CD4-positive, alpha-beta T cell treated with Interleukin-4 for 4 hours (primary cell): ENCODE results near the gene AHNAK.
"Not testable (repeated sequence)": the region's sequence is repeated elsewhere in the genome, so short reads cannot be mapped to it uniquely, and the experiment has no call there.

ENCODE experiments used
- DNase-seq: peaks from one replicate; pipeline ENCODE4 v3.0.0-alpha.2; 2020

AHNAK gene

DNA sequence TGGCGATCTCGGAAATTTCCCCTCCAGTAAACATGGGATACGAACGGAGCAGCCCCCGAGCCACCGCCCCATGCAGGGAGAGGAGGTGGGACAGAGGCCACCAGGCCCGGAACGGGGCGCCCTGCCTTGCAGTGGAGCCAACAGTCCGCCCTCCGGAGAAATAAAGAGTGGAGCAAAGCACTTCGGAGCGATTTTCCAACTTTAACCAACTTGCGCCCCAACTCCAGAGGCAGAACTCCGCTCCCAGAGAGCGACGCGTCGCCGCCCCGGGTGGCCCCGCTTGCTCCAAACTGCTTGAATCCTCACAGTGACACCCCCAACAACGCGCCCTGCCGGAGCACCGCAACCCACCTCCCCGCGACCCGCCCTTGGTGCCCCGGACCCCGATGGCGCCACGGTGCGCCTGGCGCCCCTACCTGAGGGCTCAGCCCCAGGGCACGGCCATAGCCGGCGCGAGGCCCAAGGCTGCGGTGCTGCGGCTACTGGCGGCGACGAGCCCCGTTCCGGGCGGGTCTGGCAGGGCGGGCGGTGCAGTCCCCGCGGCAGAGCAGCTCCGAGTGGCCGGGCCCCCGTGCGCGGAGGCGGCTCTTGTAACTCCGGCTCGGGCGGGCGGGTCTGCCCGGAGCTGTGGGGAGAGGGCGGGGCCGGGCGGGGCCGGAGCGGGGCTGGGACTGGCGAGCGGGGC is at the start of gene AHNAK:
Gene AHNAK (minus strand): TSS at position 563 of the 685 bp plus-strand sequence. CDS start 10,708 bp downstream, outside the sequence.
- peak; percentile 82 for DNase-seq

GRCh38 chr11:62595124-62595523 is 48.5 kb upstream of the AHNAK start:
- no peak for DNase-seq

DNA sequence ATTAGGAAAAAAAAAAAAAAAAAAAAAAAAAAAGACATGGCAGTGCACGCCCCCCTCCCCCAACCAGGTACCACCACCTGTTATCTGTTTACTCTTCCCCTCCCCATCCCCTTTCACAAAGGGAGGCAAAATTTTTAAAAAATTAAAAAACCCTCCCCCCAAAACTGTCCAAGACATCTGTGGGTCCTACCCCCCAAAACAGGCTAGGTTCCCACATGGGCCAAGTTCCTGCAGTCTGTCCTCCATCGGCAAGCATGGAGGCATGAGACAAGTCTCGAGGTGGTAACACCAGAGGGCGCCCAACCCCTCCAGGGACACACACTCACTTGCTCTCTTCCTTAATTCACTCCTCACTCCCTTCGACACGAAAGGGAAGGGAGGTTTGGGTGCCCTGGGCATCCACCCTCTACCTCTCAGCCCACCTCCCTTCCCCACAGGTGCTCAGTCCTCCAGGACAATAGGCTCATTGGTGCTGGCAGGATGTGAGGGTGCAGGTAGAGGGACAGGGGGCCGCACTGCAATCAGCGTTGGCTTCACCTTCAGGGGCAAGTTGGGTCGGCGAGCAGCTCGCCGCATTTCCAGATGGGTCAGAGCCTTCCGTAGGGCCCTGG is 46.9 kb upstream of the AHNAK start:
- peak; percentile 78 for DNase-seq

- DNase-seq, result no peak
Measured at GRCh38 chr11:62592989-62593421, 46.4 kb upstream of the AHNAK start.

GRCh38 chr11:62592146-62592815 is 45.7 kb upstream of the AHNAK start:
- DNase-seq, result no peak

DNA sequence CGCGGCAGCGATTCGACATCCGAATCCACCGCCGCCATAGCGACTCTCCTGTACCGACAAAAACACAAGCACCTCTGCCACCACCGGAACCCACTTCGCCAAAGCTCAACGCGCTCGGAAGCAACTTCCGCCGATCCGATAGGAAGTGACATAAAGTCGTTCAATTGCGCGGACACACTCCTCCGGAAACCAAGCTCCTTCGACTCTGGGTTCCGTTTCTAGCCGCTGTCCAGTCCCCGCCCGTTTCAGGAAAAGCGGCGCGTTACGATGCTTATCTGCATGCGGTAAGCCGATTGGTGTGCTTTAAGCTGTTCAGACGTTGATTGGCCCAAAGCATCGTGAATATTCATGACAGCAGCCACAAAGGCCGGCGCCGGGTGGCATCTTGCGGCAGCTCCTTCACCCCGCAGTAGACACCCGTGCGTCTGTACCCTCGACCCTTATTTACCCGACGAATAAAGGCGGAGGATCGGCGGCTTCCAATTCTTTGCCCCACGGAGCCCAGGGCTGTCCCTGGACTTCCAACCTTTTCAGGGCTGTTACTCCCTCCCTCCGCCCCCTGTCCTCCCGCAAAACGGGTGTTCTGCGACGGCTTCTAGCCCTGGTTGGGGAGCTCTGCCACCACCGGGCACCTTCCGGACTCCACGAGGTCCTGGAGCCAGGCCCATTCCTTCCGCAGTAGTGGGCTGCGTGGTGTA is 45.0 kb upstream of the AHNAK start, which contains the start of gene TUT1:
Gene TUT1 (minus strand): TSS at position 76 of the 698 bp plus-strand sequence. CDS start 38 bp downstream, at position 38.
- DNase-seq, result peak; percentile 99

DNA sequence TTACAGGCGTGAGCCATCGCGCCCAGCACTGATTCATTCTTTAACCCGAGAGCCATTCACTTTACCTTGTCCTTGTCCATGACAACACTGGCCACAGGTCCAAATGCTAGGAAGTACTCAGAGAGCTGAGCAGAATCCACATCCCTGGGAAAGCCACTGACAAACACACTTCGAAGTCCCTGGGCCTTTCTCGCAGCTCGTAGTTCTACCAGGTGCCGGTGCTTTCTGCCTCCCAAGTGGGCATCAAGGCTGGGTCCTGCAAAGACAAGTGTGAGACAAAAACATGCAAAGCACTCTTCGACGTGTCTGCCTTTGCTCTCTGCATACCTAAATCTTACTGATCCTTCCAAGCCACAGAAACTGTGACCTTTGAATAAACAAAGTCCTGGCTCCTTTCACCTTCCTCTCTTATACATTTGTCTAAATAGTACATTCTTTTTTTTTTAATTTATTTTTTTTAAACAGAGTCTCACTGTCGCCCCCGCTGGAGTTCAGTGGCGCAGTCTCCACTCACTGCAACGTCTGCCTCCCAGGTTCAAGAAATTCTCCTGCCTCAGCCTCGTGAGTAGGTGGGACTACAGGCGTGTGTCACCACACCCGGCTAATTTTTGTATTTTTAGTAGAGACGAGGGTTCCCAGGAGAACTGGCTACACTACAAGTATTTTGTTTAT is 42.5 kb upstream of the AHNAK start:
- DNase-seq, result no peak

GRCh38 chr11:62585356-62585755 is 38.8 kb upstream of the AHNAK start:
- not testable (repeated sequence) for DNase-seq

GRCh38 chr11:62581735-62582134 is 35.1 kb upstream of the AHNAK start:
- not testable (repeated sequence) for DNase-seq

DNA sequence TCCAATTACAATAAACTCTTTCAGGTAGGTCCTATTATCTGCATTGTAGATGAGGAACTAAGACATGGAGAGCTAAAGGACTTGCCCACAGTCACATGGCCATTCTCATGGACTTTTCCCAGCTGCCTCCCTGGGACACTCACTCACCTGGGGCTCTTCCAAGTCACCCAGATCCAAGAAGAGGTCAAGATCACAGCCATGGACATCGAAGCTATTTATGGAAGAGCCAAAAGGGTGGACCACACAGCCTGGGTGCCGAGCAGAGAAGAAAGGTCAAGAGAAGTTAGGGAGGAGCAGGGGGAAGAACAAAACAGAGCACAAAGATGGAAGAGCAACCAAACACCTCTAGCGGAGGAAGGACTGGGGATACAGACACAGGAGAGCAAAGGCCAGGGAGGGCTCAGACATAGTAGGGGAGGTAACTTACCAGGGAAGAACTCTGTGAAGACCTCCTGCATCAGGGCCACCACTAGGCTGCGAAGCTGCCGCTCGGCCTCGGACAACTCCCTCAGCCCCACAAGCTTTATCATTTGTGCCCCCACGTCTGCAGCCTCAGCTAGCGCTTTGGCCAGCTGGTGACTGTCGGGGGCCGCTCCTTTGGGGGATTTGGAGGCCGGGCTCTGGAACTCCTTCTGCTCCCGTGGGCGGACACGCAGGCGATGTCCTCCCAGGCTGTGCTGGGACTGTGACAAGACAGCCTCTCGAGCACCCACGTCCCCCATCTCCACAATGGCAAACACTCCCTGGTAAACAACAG is 34.5 kb upstream of the AHNAK start:
- DNase-seq, result no peak

DNA sequence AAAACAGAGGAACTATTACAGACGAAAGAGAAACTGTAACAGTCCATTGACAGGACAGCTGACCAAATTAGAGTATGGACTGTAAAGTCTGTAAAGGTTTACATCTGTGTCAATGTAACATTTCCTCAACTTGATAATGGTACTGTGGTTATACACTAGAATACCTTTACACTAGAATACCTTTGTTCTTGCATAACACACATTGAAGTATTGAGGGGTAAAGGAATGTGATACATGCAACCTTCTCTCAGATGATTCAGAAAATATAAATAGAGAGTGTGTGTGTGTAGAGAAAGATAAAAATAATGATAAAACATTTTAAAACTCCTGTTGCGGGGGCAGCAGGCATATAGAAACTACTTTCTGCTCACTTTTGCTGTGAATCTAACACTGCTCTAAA is 32.6 kb upstream of the AHNAK start:
- DNase-seq, result no peak

- no peak for DNase-seq
Measured at GRCh38 chr11:62578541-62578940, 31.9 kb upstream of the AHNAK start.

GRCh38 chr11:62577046-62577714 is 30.6 kb upstream of the AHNAK start:
- no peak for DNase-seq

DNA sequence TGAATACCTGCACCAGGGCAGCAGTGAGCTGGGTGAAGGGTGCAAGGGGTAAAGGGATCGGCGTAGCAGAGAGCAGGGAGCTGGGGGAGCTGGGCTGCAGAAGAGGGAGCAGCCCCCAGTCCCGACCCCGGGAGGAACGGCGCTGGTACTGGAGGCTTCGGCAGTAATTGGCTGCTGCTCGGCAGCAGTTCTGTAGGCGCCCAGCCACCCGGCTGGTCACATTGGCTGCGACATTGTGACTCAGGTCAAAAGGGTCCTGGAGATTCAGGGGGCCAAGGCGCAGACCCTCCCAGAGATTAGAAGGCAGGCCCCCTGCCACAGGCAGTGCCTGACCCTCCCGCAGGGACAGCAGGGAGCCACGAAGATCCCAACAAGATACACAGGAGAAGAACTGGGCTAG is 29.2 kb upstream of the AHNAK start:
- no peak for DNase-seq

DNA sequence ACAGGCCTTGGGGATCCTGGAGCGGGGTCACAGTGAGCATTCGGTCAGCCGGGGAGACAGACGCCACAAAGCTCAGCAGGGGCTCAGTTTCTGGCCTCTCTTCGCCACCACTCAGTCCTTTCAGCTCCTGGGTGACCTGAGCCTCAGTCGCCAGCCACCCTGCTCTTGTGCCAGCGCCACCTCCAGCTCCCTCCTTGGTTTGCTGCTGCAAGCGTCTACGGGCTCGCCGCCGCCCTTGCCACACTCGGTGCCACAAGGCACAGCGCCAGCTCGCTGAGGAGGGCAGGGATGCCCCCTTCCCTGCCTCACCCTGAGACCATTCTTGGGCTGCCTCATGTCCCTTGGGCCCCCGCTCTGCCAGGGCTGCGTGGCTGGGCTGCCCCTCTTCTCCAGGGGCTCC is 28.6 kb upstream of the AHNAK start:
- no peak for DNase-seq

- peak; percentile 2 for DNase-seq
Measured at GRCh38 chr11:62574363-62575071, 27.9 kb upstream of the AHNAK start.

DNA sequence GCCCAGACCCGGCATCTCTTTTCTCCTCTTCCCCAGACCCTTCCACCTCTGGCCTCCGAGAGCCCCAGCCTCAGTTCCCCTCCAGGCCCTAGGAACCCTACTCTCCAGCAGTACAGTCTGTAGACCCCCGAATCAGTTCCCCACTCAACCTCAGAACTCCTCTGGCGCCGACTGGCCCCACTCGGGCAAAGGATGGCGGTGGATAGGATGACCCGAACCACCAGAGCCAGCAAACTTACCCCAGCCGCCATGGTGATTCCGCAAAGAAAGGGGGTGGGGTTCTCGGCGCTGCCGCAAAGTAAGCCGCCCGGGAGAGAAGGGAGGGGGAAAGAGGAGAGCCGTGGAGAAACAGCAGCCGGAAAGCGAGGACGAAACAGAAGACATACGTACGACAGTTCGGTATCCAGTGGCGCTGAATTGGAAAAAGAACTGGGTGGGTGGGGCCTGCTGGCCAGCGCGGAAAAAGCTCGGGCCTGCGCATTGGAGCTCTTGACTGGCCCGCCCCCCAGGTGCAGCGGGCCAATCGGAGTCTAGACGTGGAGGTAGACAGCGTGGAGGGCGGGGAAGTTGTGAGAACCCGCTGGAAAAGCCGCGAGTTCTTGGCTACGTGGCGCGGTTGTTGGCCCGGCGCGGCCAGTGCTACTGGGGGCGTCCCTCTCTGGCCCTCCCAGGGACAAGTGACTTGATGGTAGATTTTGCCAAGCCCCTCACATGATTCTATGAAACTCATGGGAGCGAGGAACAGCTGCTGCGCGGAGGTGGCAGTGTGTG is 27.2 kb upstream of the AHNAK start, which contains the start of gene EEF1G:
Gene EEF1G (minus strand): TSS at position 300 of the 771 bp plus-strand sequence. CDS start 49 bp downstream, at position 251.
- DNase-seq, result peak; percentile 99

GRCh38 chr11:62573006-62573591 is 26.5 kb upstream of the AHNAK start:
- DNase-seq, result peak; percentile 17

- no peak for DNase-seq
Measured at GRCh38 chr11:62572431-62572830, 25.8 kb upstream of the AHNAK start.
